NCI-H2081 treated with DMSO at 0.1 percent for 48 hours (cell line): ENCODE results near the gene ZNRF2.
"Not testable (repeated sequence)": the region's sequence is repeated elsewhere in the genome, so short reads cannot be mapped to it uniquely, and the experiment has no call there.

ENCODE experiments used
- DNase-seq: peaks from one replicate; lab custom pipeline; 2025; lab: John Stamatoyannopoulos, UW

Gene ZNRF2

DNA sequence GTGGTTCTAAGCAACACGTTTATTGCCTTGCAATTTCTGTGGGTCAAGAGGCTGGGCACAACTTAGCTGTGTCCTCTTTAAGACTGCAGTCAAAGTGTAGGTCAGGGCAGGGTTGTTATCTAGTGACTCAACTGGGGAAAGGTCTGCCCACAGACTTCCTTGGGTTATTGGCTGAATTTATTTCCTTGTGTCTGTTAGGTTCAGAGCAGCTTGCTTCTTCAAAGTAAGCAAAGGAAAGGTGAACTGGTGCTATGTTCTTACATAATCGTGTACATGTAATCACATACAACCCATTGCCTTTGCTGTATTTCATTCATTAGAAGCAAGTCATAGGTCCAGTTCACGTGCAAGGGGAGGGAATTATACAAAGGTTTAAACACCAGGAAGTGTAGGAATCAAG lies 5.9 kb downstream of the ZNRF2 start:
- not testable (repeated sequence) for DNase-seq

DNA sequence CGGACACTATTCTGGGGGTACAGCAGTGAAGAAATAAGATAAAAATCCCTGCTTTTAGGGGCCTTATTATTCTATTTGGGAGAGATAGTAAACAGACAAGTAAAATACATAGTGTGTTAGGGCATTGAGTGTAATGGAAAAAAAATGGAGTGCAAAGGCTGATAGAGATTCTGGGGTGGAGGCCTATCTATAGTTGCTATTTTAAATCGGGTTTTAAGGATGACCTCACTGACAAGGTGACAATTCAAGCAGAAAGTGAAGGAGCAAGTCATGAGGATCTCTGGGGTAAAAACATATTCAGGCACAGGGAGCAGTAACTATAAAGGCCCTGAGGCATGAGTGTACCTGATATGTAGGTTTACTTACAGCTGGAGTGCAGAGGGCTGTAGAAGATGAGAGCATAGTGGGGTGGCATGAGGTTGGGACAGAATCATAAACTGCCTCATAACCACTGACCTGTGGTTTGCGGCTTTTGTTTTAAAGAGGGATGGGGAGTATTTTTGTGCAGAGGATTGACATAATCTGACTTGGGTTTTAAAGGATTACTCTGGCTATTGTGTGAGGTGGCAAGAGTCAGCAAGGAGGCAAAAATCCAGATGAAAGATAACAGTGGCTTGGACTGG lies 8.1 kb downstream of the ZNRF2 start:
- not testable (repeated sequence) for DNase-seq

DNA sequence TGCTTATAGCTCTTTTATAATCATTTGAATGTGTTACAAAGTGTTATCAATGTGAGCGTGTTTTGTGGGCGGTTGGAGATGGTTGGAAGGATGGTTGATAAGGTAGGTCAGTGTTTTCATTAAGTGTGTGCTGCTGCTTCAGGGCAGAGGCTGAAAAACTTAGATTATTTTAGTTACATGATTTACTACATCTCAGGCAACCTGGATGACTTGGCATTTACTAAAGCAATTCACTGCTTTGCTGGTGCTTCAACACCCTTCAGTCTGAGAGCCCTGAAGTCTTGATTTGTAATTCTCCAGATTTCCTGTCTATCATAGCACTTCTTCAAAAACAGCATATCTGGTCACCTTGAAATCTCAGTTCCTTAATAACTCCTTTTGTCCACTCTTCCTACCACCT lies 11.9 kb downstream of the ZNRF2 start:
- DNase-seq = not testable (repeated sequence)

- DNase-seq = not testable (repeated sequence)
Observed at GRCh38 chr7:30297499-30297898, 13.1 kb downstream of the ZNRF2 start.

GRCh38 chr7:30298409-30298808 lies 14.0 kb downstream of the ZNRF2 start:
- not testable (repeated sequence) for DNase-seq

- no peak for DNase-seq
Observed at GRCh38 chr7:30301751-30302150, 17.4 kb downstream of the ZNRF2 start.

DNA sequence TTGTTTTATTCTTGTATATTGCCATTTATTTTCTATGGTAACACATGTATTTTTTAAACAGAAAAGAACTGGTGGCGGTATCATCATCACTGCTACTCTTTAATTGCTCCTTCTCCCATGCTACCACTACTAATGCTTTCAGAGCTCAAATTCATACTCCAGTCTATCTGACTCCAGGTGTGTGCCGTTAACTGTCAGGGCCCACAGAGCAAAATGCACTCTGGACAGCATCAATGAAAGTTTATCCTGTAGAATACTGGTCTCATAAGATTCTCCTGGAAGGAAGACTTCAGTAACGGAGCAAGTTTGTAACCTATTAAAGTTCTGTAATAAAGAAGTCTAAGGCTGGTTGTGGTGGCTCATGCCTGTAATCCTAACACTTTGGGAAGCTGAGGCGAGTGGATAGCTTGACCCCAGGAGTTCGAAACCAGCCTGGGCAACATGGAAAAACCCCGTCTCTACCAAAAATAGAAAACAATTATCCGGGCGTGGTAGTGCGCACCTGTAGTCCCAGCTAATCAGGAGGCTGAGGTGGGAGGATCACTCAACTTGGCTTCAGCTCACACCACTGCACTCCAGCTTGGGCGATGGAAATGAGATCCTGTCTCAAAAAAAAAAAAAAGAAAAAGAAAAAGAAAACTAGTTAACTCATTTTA lies 18.4 kb downstream of the ZNRF2 start:
- no peak for DNase-seq

DNA sequence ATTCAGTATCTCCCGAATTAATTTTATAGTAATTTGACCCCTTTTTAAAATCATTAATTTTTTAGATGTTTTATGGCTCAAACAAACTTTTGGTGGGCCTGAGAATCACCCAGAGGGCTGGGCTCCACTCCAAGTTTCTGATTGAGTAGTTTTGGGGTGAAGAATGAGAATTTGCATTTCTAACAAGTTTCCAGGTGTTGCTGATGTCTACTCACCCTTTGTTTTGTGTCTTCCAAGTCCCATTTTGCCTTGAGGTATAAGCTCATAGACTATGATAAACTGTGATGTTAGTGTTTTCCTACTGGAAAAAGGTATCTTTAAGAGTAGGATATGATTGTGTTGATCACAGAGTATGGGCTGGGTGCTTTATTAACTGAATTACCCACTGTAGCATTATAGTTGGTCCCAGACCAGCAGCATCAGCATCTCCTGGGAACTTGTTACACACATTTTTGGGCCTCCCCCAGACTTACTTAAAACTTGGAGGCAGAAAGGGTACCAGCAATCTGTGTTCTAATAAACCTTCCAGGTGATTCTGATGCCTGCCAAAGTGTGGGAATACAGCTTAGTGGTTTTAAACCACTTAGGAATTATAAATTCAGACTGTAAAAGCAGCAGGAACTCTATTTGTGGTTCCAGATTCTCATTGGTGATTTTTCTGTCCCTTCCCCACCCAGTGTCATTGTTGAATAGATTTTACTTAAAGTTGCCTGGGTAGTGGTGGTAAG lies 19.1 kb downstream of the ZNRF2 start:
- DNase-seq = no peak

- no peak for DNase-seq
Observed at GRCh38 chr7:30304177-30304884, 19.9 kb downstream of the ZNRF2 start.

DNA sequence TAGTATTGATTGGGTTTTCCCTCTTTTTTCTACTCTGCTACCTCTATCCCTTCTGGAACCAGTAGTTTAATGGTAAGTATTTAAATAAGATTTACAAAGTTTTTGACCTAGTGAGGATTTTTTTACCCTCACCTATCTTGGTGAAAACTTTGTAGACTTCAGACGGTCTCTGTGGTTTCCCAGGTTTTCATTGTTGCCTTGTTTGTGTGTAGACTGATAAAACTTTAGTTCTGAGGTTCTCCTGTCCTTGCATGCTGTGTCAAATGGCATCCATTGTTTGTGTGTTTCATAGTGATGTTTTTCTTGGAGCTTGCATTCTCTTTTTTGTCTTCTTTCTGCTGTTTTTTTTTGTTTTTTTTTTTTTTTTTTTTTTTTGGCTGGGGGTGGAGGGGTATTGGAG lies 22.6 kb downstream of the ZNRF2 start:
- no peak for DNase-seq

- DNase-seq = no peak
Observed at GRCh38 chr7:30308389-30308788, 24.0 kb downstream of the ZNRF2 start.

DNA sequence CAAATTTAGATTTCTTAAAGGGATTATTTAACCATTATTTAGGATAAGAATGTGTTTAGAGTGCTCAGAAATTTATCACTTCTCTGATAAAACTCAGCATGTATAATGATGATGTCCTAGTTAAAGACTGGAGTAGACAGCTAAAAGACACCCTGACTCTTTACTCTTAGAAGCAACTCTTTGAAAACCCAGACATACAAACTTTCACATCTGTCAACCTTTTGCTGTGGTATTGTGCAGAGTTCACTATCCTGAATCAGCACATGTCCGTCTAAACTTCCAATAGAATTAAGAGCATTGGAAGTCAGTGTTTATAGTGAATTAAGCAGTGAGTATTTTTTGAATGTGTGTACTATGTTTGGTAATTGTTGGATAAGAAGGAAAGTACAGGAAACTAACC lies 24.9 kb downstream of the ZNRF2 start:
- DNase-seq = no peak

DNA sequence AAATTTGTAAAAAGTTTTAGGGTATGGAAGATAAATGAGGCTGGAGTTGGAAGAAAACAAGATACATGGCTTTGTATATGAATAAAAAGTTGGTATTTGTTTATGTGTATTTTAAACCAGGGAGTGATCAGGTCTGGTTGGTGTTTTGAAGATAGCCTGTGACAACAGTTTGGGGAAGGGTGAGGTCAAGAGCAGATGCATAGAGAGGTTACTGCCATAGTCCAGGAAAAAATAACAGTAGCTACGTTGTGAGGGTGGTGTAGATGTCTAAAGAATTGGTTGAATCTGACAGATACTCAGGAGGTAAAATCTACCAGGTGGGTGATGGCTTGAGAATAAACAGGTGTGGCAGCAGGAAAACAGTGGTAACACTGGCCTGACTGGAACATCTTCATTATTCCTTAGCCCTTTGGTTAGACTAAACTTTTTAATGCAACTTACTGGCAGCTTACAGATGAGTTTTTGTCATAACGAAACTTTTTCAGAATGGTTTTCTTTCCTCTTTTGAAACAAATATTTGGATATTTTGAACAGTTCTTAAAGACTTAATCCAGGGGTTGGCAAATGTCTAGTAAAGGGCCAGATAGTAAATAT lies 25.5 kb downstream of the ZNRF2 start:
- no peak for DNase-seq

DNA sequence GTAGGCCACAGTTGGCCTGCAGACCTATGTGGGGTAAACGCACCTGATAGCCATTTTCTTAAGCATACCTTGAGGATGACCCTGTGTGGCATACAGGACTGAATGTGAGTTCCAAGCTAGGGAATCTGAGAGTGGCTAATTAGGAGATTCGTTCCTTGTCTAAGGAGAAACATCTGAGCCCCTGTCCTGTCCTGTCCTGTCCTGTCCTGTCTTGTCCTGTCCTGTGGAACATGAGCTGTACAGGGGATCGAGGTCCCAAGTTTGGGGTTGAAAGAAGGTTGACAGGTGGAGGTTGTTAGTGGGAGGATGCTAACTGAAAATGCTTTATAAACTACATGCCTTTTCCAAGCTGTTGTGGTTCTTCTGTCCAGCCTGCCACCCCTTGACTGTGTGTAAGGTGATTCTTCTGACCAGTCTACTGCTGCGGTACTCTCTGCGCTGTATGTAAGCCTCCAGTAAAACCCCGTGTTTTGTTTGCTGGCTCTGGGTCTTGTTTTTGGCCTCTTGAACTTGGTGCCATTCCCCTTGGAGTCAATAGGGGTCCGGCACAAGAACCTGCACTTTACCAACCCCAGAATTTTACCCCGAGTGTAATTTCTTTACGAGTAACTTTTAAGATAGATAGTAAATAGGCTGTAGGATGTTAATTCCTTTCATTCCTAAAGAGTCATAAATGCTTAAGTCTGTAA lies 26.4 kb downstream of the ZNRF2 start:
- DNase-seq = no peak

DNA sequence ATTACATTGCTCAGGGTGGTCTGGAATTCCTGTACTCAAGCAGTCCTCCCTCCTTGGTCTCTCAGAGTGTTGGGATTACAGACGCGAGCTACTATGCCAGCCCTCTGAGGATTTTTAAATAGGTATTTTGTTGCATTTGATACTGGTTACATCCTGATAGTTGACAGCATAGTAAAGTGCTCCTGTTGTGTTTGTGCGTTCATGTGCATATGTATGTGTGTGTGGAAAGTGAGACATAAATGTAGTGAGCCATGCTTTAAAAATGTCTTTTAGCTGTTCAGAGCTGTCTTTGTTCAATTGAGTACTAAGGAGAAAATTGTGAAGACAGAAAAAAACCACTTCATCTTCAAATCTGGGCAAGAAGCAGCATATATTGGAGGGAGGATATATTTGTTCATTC lies 27.8 kb downstream of the ZNRF2 start:
- DNase-seq = no peak

DNA sequence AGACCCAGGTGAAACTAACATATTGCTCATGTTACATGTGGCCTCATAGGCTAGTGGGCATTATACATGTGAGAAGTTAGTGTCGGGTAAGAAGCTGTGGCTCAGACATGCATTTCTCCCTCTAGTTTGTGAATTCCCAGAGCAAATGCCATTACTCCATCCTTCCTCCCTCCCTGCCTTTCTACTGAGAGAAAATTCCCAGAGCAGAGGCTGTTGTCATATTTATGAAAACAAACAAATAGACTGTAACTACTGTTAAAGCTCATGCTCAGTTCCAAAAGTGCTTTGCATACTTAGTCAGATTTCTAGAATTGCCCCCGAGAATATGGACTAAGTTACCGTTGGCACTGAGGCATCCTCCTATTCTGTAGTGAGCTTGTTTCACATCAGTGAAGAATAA lies 29.0 kb downstream of the ZNRF2 start:
- no peak for DNase-seq

DNA sequence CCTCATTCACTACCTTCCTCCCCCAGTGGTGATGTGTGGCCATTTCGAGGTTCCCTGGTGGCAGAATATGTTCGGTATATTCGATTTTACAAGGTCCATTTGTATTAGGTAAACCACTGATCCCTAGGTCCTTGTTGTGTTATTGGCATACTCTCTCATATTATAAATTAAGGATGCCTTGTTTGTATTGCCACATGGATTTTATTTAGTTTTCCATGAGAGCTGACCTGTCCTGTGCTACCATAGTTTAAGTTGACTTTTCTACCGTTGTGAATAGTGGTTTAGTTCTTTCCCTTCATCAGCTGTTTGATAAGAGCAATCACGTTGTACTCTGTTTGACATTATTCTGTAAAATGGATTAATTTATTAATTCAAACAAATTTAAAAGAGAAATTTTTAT lies 29.4 kb downstream of the ZNRF2 start:
- DNase-seq = no peak

DNA sequence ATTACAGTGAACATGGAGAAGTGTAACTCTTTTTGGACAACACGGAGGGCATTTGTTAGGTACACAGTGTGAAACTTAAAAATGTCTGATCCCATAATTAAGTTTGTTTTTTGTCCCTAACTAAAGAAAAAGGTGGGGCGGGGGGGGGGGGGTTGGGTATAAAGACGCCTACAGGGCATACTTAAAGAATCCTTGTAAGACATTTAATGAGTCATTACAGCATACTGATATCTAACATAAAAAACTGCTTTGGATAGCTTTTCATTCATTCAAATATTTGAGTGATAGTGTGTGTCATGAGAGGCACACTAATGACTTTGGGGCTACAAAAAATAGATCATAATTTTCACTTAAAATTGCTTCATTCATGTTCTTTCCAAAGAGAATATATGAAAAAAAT lies 31.2 kb downstream of the ZNRF2 start:
- DNase-seq = no peak

- DNase-seq = no peak
Observed at GRCh38 chr7:30320392-30320791, 36.0 kb downstream of the ZNRF2 start.

DNA sequence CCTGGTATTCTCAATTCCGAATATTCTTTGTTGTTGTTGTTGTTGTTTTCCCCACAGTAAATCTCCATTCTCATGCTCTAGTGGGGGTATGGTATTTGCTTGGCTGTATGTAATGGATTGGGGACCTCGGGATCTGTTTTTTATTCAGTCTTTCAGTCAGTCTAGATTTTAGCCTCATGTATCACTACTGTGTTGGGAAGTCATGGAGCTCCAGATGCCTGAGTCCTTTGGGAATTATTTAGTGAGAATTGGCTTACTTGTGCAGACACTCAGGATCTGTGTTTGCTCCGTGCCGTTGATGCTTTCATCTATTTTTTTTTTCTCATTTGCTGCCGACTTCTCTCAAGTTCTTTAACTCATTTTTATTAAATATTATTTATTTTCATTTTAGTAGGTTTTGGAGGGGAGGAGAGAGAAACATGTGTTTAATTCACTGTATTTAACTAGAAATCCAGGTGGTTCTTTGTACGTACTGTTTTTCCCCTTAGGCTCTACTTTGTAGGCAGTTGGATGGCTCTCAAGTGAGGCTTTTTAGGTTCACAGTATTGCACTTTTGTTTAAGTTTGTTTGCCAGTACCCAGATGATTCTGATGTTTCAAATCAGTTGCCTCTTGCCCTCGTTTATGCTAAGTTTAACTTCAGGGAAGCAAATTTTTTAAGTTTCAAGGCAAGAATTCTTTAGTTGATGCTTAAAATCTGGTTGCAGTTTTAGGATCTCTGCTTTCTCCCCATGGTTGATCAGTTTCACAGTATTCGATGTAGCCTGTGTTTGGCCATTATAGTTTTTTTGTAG lies 36.9 kb downstream of the ZNRF2 start:
- no peak for DNase-seq

DNA sequence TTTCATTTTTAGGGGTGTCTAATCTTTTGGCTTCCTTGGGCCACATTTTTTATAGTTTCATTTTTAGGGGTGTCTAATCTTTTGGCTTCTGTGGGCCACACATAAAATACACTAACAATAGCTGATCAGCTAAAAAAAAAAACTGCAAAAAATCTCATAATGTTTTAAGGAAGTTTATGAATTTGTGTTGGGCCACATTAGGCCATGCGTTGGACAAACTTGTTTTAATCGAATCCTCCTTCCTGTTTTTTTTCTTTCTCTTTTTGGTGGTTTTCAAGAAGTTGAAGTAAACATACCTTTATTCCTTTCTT lies 37.4 kb downstream of the ZNRF2 start:
- DNase-seq = no peak
